ENCODE results near the gene SLC1A5. TPM values are rescaled to one million over a fixed set of nuclear protein-coding genes. Genes with fewer than 3 reads are reported as not detected.

SLC1A5 gene
- total and polyA plus RNA-seq, 12 donors: 3.2 to 30.5 (median 6.2) TPM

GRCh38 chr19:46797881-46798280, 9.5 kb upstream of the SLC1A5 start:
- Histone ChIP-seq H3K27me3 (no peaks in the 10 kb centered on the region), H3K36me3 (no peaks in the 10 kb centered on the region), H3K27ac (no peak overlapping the region), H3K4me1 (peaks cover 0 to 4% (median 0%) of the 10 kb centered on the region in 9 donors), H3K4me3 (no peak overlapping the region), H3K9me3 (no peaks in the 10 kb centered on the region)
- WGBS, 2 donors: 97 to 98% methylated on average over 1 of the region's 1 CpG
- ATAC-seq: no peak
- no peak for DNase-seq
- TF ChIP-seq CTCF (IDR thresholded peaks at IDR 0.05): no peak
- intact Hi-C loops (cut with DNase I): no loop called here

GRCh38 chr19:46791944-46792343, 3.5 kb upstream of the SLC1A5 start:
- H3K4me3 ChIP-seq: no peak overlapping the region
- no peaks in the 10 kb centered on the region for H3K36me3 ChIP-seq
- peaks cover 0 to 6% (median 0%) of the 10 kb centered on the region in 7 donors for H3K27me3 ChIP-seq
- no peak for TF ChIP-seq CTCF (IDR thresholded peaks at IDR 0.05)
- ATAC-seq: no peak
- intact Hi-C loops (cut with DNase I): no loop called here
- WGBS, 2 donors: 49 to 67% methylated on average over 5 of the region's 5 CpGs
- no peak overlapping the region for H3K27ac ChIP-seq
- H3K9me3 ChIP-seq: no peaks in the 10 kb centered on the region
- H3K4me1 ChIP-seq: peaks cover 0 to 20% (median 15%) of the 10 kb centered on the region in 9 donors
- DNase-seq: no peak

GRCh38 chr19:46789371-46789770, 977 bp upstream of the SLC1A5 start:
- WGBS, 2 donors: 94% methylated on average over 8 of the region's 8 CpGs
- Histone ChIP-seq H3K9me3 (no peaks in the 10 kb centered on the region), H3K4me3 (no peak overlapping the region), H3K27me3 (peaks cover 0 to 6% (median 0%) of the 10 kb centered on the region in 7 donors), H3K4me1 (peaks cover 7 to 45% (median 35%) of the 10 kb centered on the region in 9 donors), H3K36me3 (no peaks in the 10 kb centered on the region), H3K27ac (no peak overlapping the region)
- DNase-seq: no peak
- no peak for TF ChIP-seq CTCF (IDR thresholded peaks at IDR 0.05)
- no peak for ATAC-seq
- intact Hi-C loops (cut with DNase I): loop anchor here in 3 of 10 donors (10.0 kb wide), 1 partner anchor 45 kb away; no protein-coding TSS in a partner anchor

- DNase-seq: no peak
- H3K4me3 ChIP-seq: peak overlapping the region in 7 of 10 donors; percentile 54 to 87 (median 68)
These were observed 559 bp upstream of the SLC1A5 start for GRCh38 chr19:46788968-46789338.

More at GRCh38 chr19:46788968-46789338, 559 bp upstream of the SLC1A5 start:
- Histone ChIP-seq H3K27ac (peak overlapping the region in 2 of 10 donors; percentile 26 to 88), H3K36me3 (no peaks in the 10 kb centered on the region), H3K27me3 (peaks cover 0 to 6% (median 0%) of the 10 kb centered on the region in 7 donors), H3K4me1 (peaks cover 9 to 49% (median 39%) of the 10 kb centered on the region in 9 donors), H3K9me3 (no peaks in the 10 kb centered on the region)
- WGBS, 2 donors: 61 to 67% methylated on average over 9 of the region's 9 CpGs
- TF ChIP-seq CTCF (IDR thresholded peaks at IDR 0.05): no peak
- intact Hi-C loops (cut with DNase I): loop anchor here in 3 of 10 donors (10.0 kb wide), 1 partner anchor 46 kb away; no protein-coding TSS in a partner anchor
- ATAC-seq: no peak

Data from heart right ventricle (tissue), 16 donors.